Measurements from ENCODE around the gene CLEC4E.
"Not testable (repeated sequence)": the region's sequence is repeated elsewhere in the genome, so short reads cannot be mapped to it uniquely, and the experiment has no call there.

The CLEC4E gene

GRCh38 chr12:8537820-8538219 is 2.9 kb downstream of the CLEC4E start:
- DNase-seq (ENCODE audit: low spot score) = not testable (repeated sequence)

- no peak for DNase-seq (ENCODE audit: low spot score)
Measured at GRCh38 chr12:8532045-8532444, 8.7 kb downstream of the CLEC4E start.

GRCh38 chr12:8527250-8528130 is 13.2 kb downstream of the CLEC4E start:
- DNase-seq (ENCODE audit: low spot score) = peak; percentile 72

GRCh38 chr12:8519171-8519570 is 21.5 kb downstream of the CLEC4E start:
- no peak for DNase-seq (ENCODE audit: low spot score)

GRCh38 chr12:8517971-8518370 is 22.7 kb downstream of the CLEC4E start:
- no peak for DNase-seq (ENCODE audit: low spot score)

GRCh38 chr12:8513256-8513655 is 27.4 kb downstream of the CLEC4E start, which contains the start of gene CLEC4D:
Gene CLEC4D (plus strand): TSS chr12:8513503. CDS start chr12:8513733, 230 bp downstream.
- no peak for DNase-seq (ENCODE audit: low spot score)

- DNase-seq (ENCODE audit: low spot score) = no peak
Measured at GRCh38 chr12:8508910-8509841, 31.5 kb downstream of the CLEC4E start.

- no peak for DNase-seq (ENCODE audit: low spot score)
Measured at GRCh38 chr12:8508223-8508622, 32.5 kb downstream of the CLEC4E start.

- no peak for DNase-seq (ENCODE audit: low spot score)
Measured at GRCh38 chr12:8507596-8507995, 33.1 kb downstream of the CLEC4E start.

GRCh38 chr12:8504351-8504750 is 36.4 kb downstream of the CLEC4E start:
- DNase-seq (ENCODE audit: low spot score) = no peak

- DNase-seq (ENCODE audit: low spot score) = no peak
Measured at GRCh38 chr12:8501720-8502119, 39.0 kb downstream of the CLEC4E start.

- no peak for DNase-seq (ENCODE audit: low spot score)
Measured at GRCh38 chr12:8499616-8500015, 41.1 kb downstream of the CLEC4E start.

GRCh38 chr12:8496074-8496473 is 44.6 kb downstream of the CLEC4E start:
- DNase-seq (ENCODE audit: low spot score) = not testable (repeated sequence)

- DNase-seq (ENCODE audit: low spot score) = not testable (repeated sequence)
Measured at GRCh38 chr12:8495671-8496070, 45.0 kb downstream of the CLEC4E start.

GRCh38 chr12:8493084-8493483 is 47.6 kb downstream of the CLEC4E start:
- DNase-seq (ENCODE audit: low spot score) = no peak

GRCh38 chr12:8491646-8492530 is 48.8 kb downstream of the CLEC4E start:
- no peak for DNase-seq (ENCODE audit: low spot score)
